Caco-2 (cell line): ENCODE measurements around the gene CHD9NB. TPM values are rescaled to one million over a fixed set of nuclear protein-coding genes. Genes with fewer than 3 reads are reported as not detected.

Experiments
- BruUV-seq: library from RNA; stranded (reverse); fragments of 400-500 nt; replicated peaks from 2 replicates; lab custom pipeline; 2021; lab: Mats Ljungman, UMichigan
- CTCF ChIA-PET: fragments of 300-600 bp; sonication (Branson Sonifier 250); formaldehyde crosslinking; loops from one replicate; lab custom pipeline; 2022; ENCODE audit warnings: antibody characterized with exemption; lab: Charles Lee
- POLR2A ChIA-PET: fragments of 300-600 bp; sonication (Branson Sonifier 250); formaldehyde crosslinking; loops from one replicate; lab custom pipeline; 2022; ENCODE audit warnings: antibody characterized with exemption; lab: Charles Lee
- DNase-seq, 2 experiments: peaks; one replicate each; pipeline versions ENCODE4 v3.0.0 to v3.0.0-alpha.2; 2020 to 2022
- H3K27me3 ChIP-seq: replicated peaks from 2 replicates; pipeline ENCODE4 v1.6.0; 2011; ENCODE audit warnings: low read length; ENCODE audit not compliant: control insufficient read depth, insufficient read depth
- H3K36me3 ChIP-seq: 2 replicates; pipeline ENCODE4 v1.5.1; 2011; ENCODE audit warnings: low read length; ENCODE audit not compliant: control insufficient read depth, insufficient read depth
- H3K4me1 ChIP-seq: fragments of 250-450 bp; sonication (Bioruptor Pico); 2 replicates; pipeline ENCODE4 v1.5.1; 2020; ENCODE audit warnings: mild to moderate bottlenecking
- H3K4me3 ChIP-seq: 2 replicates; pipeline ENCODE4 v1.5.1; 2011; ENCODE audit warnings: low read depth, mild to moderate bottlenecking, control low read depth, low read length
- H3K9me3 ChIP-seq: fragments of 250-450 bp; sonication (Bioruptor Pico); 2 replicates; pipeline ENCODE4 v1.5.1; 2020; ENCODE audit warnings: mild to moderate bottlenecking, moderate library complexity
- H3K27ac Mint-ChIP-seq: one replicate; pipeline ENCODE4 v1.8.0; 2022; ENCODE audit warnings: mixed read lengths; ENCODE audit not compliant: unreplicated experiment
- H3K27me3 Mint-ChIP-seq: one replicate; pipeline ENCODE4 v1.8.0; 2022; ENCODE audit warnings: mixed read lengths; ENCODE audit not compliant: insufficient read depth, unreplicated experiment
- H3K36me3 Mint-ChIP-seq: one replicate; pipeline ENCODE4 v1.8.0; 2022; ENCODE audit warnings: mild to moderate bottlenecking, mixed read lengths; ENCODE audit not compliant: insufficient read depth, unreplicated experiment
- H3K4me1 Mint-ChIP-seq: one replicate; pipeline ENCODE4 v1.8.0; 2022; ENCODE audit warnings: low read depth, mixed read lengths; ENCODE audit not compliant: unreplicated experiment
- H3K4me3 Mint-ChIP-seq: one replicate; pipeline ENCODE4 v1.8.0; 2022; ENCODE audit warnings: mild to moderate bottlenecking, moderate library complexity, mixed read lengths; ENCODE audit not compliant: unreplicated experiment
- H3K9me3 Mint-ChIP-seq: one replicate; pipeline ENCODE4 v1.8.0; 2022; ENCODE audit warnings: mixed read lengths; ENCODE audit not compliant: unreplicated experiment
- CTCF ChIP-seq, 2 experiments: fragments of 200-600 bp in 1 of 2; IDR thresholded peaks; 1 replicate in 1 of 2; 2 replicates in 1 of 2; pipeline versions ENCODE4 v1.5.1 to v1.8.0; 2011 to 2022; ENCODE audit warnings: antibody characterized with exemption in 1 of 2, control low read depth in 1 of 2, inconsistent platforms in 1 of 2, low read depth in 1 of 2, low read length in 1 of 2, mild to moderate bottlenecking in 1 of 2, moderate library complexity in 1 of 2; ENCODE audit not compliant: insufficient read depth in 1 of 2, severe bottlenecking in 1 of 2, unreplicated experiment in 1 of 2
- intact Hi-C: fragments of 100-400 bp; cut with micrococcal nuclease; formaldehyde crosslinking; loops from one replicate; pipeline ENCODE4 v1.10.0; 2022; ENCODE audit not compliant: unreplicated experiment
- total RNA-seq: library from RNA; stranded (reverse); gene quantifications from 2 replicates; pipeline ENCODE4 v1.2.3, GENCODE V29; 2022

CHD9NB gene
- total RNA-seq, 1 experiment from 2014 or later, result not detected

- H3K9me3 Mint-ChIP-seq, result no peaks in the 10 kb centered on the region
- H3K4me1 ChIP-seq, result peaks cover 23% of the 10 kb centered on the region
- peaks cover 6% of the 10 kb centered on the region for H3K36me3 Mint-ChIP-seq
- H3K36me3 ChIP-seq, result no peaks in the 10 kb centered on the region
- DNase-seq, result peak; percentile 24 to 38
- ChIA-PET POLR2A (interaction anchor here (1.0 to 1.8 kb wide), 3 partner anchors 32 to 69 kb away, joined by 3 to 5 read pairs (median 3); partner anchors contain the start of gene CHD9), CTCF (interaction anchor here (0.6 to 2.4 kb wide), 2 partner anchors 13 to 44 kb away, joined by 3 to 13 read pairs; partner anchors contain the start of gene CHD9)
- no peaks in the 10 kb centered on the region for H3K27me3 ChIP-seq
- H3K9me3 ChIP-seq, result no peaks in the 10 kb centered on the region
- no peak for TF ChIP-seq CTCF (IDR thresholded peaks at IDR 0.05; ENCODE audit: insufficient read depth in 1 of 2, low read depth in 1 of 2, low read length in 1 of 2, severe bottlenecking in 1 of 2, unreplicated experiment in 1 of 2)
- H3K4me3 ChIP-seq, result no peak overlapping the region
- peak overlapping the region; percentile 77 for H3K4me3 Mint-ChIP-seq
- H3K27me3 Mint-ChIP-seq, result no peaks in the 10 kb centered on the region
- intact Hi-C loops, result loop anchor here (1.0 to 2.0 kb wide), 4 partner anchors 14 to 62 kb away; no protein-coding TSS in a partner anchor
- BruUV-seq, result TSS peak; percentile 98
- peaks cover 12% of the 10 kb centered on the region for H3K4me1 Mint-ChIP-seq
- peak overlapping the region; percentile 98 for H3K27ac Mint-ChIP-seq
Observed at GRCh38 chr16:53098526-53099317, 46.0 kb upstream of the CHD9NB start.

GRCh38 chr16:53097190-53097589 is 44.5 kb upstream of the CHD9NB start:
- Mint-ChIP-seq H3K27me3 (no peaks in the 10 kb centered on the region), H3K27ac (no peak overlapping the region), H3K4me1 (peaks cover 12% of the 10 kb centered on the region), H3K9me3 (no peaks in the 10 kb centered on the region), H3K36me3 (peaks cover 6% of the 10 kb centered on the region), H3K4me3 (no peak overlapping the region)
- BruUV-seq, result no TSS peak
- intact Hi-C loops, result no loop called here
- TF ChIP-seq CTCF (IDR thresholded peaks at IDR 0.05; ENCODE audit: insufficient read depth in 1 of 2, low read depth in 1 of 2, low read length in 1 of 2, severe bottlenecking in 1 of 2, unreplicated experiment in 1 of 2), result no peak
- CTCF ChIA-PET, result no interaction called here
- POLR2A ChIA-PET, result no interaction called here
- no peak for DNase-seq
- Histone ChIP-seq H3K27me3 (no peaks in the 10 kb centered on the region), H3K4me1 (peaks cover 18% of the 10 kb centered on the region), H3K4me3 (no peak overlapping the region), H3K36me3 (no peaks in the 10 kb centered on the region), H3K9me3 (no peaks in the 10 kb centered on the region)

- TF ChIP-seq CTCF (IDR thresholded peaks at IDR 0.05; ENCODE audit: insufficient read depth in 1 of 2, low read depth in 1 of 2, low read length in 1 of 2, severe bottlenecking in 1 of 2, unreplicated experiment in 1 of 2), result no peak
- no peaks in the 10 kb centered on the region for H3K27me3 Mint-ChIP-seq
- no TSS peak for BruUV-seq
- ChIA-PET CTCF (no interaction called here), POLR2A (no interaction called here)
- peaks cover 4% of the 10 kb centered on the region for H3K4me1 Mint-ChIP-seq
- peaks cover 6% of the 10 kb centered on the region for H3K36me3 Mint-ChIP-seq
- H3K27ac Mint-ChIP-seq, result no peak overlapping the region
- Histone ChIP-seq H3K36me3 (no peaks in the 10 kb centered on the region), H3K27me3 (no peaks in the 10 kb centered on the region), H3K4me1 (peaks cover 7% of the 10 kb centered on the region), H3K4me3 (no peak overlapping the region), H3K9me3 (no peaks in the 10 kb centered on the region)
- H3K9me3 Mint-ChIP-seq, result no peaks in the 10 kb centered on the region
- no peak for DNase-seq
- intact Hi-C loops, result no loop called here
- no peak overlapping the region for H3K4me3 Mint-ChIP-seq
Observed at GRCh38 chr16:53094013-53094630, 41.4 kb upstream of the CHD9NB start.
